ENCODE measurements around the gene DDR2. TPM values are rescaled to one million over a fixed set of nuclear protein-coding genes. Genes with fewer than 3 reads are reported as not detected.

Gene DDR2
- total RNA-seq, 1 experiment from 2014 or later: 4.9 TPM

DNA sequence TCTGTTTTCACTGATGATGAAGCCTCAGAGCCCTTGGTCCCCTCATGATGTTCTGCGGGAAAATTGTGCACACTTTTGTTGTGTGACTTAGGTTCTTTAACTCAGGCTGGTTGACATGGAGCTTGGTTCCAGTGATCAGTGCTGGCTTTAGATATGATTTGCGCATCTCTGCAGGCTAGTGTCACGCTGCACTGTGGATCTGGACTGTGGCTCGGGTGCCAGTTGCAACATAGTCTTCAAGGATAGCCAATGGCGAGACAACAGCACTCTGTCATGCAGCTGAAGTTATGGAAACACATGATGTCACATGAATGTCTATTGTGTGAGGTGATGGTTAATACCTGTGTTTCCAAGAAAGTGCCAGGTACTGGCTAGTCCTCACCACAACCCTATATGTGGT lies 56.7 kb downstream of the DDR2 start:
- BruUV-seq (replicated peaks): no TSS peak
- H3K4me1 Mint-ChIP-seq (ENCODE audit: insufficient read depth, unreplicated experiment): peaks cover 23% of the 10 kb centered on the region
- CTCF ChIA-PET: interaction anchor here (0.6 to 2.6 kb wide), 5 partner anchors 11 to 129 kb away, joined by 3 to 10 read pairs (median 8); no protein-coding TSS in a partner anchor

GRCh38 chr1:162689745-162690671 lies 57.7 kb downstream of the DDR2 start:
- intact Hi-C loops (cut with micrococcal nuclease): no loop called here
- CTCF ChIA-PET: interaction anchor here (0.6 to 2.6 kb wide), 8 partner anchors 12 to 632 kb away, joined by 3 to 10 read pairs (median 4); partner anchors contain the start of gene NUF2
- TF ChIP-seq CTCF (IDR thresholded peaks at IDR 0.05; ENCODE audit: unreplicated experiment): no peak
- POLR2A ChIA-PET: interaction anchor here (0.7 to 11.6 kb wide), 7 partner anchors 8 to 85 kb away, joined by 3 to 99 read pairs (median 5); no protein-coding TSS in a partner anchor
- H3K27me3 Mint-ChIP-seq (ENCODE audit: insufficient read depth, unreplicated experiment): no peaks in the 10 kb centered on the region
- no TSS peak for BruUV-seq (replicated peaks)
- no peaks in the 10 kb centered on the region for H3K9me3 Mint-ChIP-seq (ENCODE audit: unreplicated experiment)
- H3K4me3 Mint-ChIP-seq (ENCODE audit: unreplicated experiment): no peak overlapping the region
- H3K27ac Mint-ChIP-seq (ENCODE audit: low read depth, unreplicated experiment): peak overlapping the region; percentile 46
- DNase-seq (ENCODE audit: unreplicated experiment): peak; percentile 63
- H3K36me3 Mint-ChIP-seq (ENCODE audit: insufficient read depth, unreplicated experiment): no peaks in the 10 kb centered on the region
- peaks cover 23% of the 10 kb centered on the region for H3K4me1 Mint-ChIP-seq (ENCODE audit: insufficient read depth, unreplicated experiment)

More for the DNA sequence above, 56.7 kb downstream of the DDR2 start:
- no peak for TF ChIP-seq CTCF (IDR thresholded peaks at IDR 0.05; ENCODE audit: unreplicated experiment)
- DNase-seq (ENCODE audit: unreplicated experiment): no peak
- Mint-ChIP-seq H3K9me3 (ENCODE audit: unreplicated experiment) (no peaks in the 10 kb centered on the region), H3K36me3 (ENCODE audit: insufficient read depth, unreplicated experiment) (no peaks in the 10 kb centered on the region), H3K4me3 (ENCODE audit: unreplicated experiment) (no peak overlapping the region), H3K27me3 (ENCODE audit: insufficient read depth, unreplicated experiment) (no peaks in the 10 kb centered on the region), H3K27ac (ENCODE audit: low read depth, unreplicated experiment) (no peak overlapping the region)
- POLR2A ChIA-PET: interaction anchor here (0.6 to 11.6 kb wide), 4 partner anchors 11 to 147 kb away, joined by 3 to 99 read pairs (median 8); no protein-coding TSS in a partner anchor
- intact Hi-C loops (cut with micrococcal nuclease): no loop called here

- Mint-ChIP-seq H3K27me3 (ENCODE audit: insufficient read depth, unreplicated experiment) (no peaks in the 10 kb centered on the region), H3K36me3 (ENCODE audit: insufficient read depth, unreplicated experiment) (no peaks in the 10 kb centered on the region), H3K4me3 (ENCODE audit: unreplicated experiment) (no peak overlapping the region), H3K4me1 (ENCODE audit: insufficient read depth, unreplicated experiment) (peaks cover 26% of the 10 kb centered on the region), H3K27ac (ENCODE audit: low read depth, unreplicated experiment) (peak overlapping the region; percentile 46), H3K9me3 (ENCODE audit: unreplicated experiment) (no peaks in the 10 kb centered on the region)
- ChIA-PET POLR2A (interaction anchor here (0.6 to 11.6 kb wide), 8 partner anchors 9 to 653 kb away, joined by 3 to 99 read pairs (median 4); no protein-coding TSS in a partner anchor), CTCF (interaction anchor here (1.3 to 1.8 kb wide), 3 partner anchors 13 to 109 kb away, joined by 3 to 10 read pairs (median 10); no protein-coding TSS in a partner anchor)
- TF ChIP-seq CTCF (IDR thresholded peaks at IDR 0.05; ENCODE audit: unreplicated experiment): no peak
- BruUV-seq (replicated peaks): no TSS peak
- intact Hi-C loops (cut with micrococcal nuclease): no loop called here
- DNase-seq (ENCODE audit: unreplicated experiment): peak; percentile 99
Measured at GRCh38 chr1:162690672-162691434, 58.6 kb downstream of the DDR2 start.
